HG03159 (cell line): ENCODE measurements around the gene ITGAX.

ENCODE experiments used
- ATAC-seq: cut with Tn5 transposase; IDR thresholded peaks from one replicate; pipeline ENCODE4 v1.9.1; 2021; ENCODE audit warnings: mild to moderate bottlenecking, moderate library complexity; ENCODE audit not compliant: unreplicated experiment

Gene ITGAX

DNA sequence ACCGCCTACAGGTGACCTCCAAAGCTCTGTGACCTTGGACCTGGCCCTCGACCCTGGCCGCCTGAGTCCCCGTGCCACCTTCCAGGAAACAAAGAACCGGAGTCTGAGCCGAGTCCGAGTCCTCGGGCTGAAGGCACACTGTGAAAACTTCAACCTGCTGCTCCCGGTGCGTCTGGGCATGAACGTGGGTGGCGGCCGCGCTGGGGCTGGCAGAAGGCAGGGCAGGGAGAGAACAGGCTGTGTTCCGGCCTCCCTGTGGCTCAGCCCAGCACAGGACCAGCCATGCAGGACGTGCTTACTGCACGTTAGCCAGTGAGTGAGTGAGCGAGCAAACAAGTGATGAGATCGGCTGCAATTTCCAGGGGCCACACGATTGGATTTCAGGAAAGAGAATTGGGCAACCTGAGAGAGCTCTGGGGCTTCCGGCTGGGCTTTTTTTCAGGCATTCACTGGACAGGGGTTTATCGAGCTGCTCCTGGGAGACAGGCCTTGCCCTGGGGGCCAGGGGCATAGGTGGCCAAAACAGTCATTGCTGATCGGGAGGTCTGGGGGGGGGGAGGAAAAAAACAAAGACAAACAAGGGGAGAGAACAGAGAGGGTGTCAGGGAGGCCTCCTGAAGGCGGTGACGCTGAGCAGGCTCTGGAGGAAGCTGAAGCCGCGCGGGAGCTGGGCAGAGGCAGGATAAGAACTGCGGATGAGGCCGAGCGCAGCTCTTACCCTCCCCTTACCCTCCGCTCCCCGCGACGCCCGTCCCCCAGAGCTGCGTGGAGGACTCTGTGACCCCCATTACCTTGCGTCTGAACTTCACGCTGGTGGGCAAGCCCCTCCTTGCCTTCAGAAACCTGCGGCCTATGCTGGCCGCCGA, 16.9 kb downstream of the ITGAX start:
- no peak for ATAC-seq

DNA sequence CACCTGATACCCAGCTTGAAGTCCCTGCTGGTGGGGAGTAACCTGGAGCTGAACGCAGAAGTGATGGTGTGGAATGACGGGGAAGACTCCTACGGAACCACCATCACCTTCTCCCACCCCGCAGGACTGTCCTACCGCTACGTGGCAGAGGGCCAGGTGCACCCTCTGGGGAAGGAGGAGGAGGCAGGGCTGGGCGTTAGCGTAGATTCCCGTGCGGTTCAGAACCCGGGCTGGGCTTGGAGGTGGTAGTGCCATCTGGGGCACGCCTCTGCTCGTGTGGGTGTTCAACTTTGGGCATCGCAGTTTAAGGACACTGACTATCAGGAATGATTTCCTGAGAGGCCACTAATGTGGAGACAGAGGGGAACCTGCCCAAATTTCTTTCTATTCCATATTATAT, 18.3 kb downstream of the ITGAX start:
- no peak for ATAC-seq

DNA sequence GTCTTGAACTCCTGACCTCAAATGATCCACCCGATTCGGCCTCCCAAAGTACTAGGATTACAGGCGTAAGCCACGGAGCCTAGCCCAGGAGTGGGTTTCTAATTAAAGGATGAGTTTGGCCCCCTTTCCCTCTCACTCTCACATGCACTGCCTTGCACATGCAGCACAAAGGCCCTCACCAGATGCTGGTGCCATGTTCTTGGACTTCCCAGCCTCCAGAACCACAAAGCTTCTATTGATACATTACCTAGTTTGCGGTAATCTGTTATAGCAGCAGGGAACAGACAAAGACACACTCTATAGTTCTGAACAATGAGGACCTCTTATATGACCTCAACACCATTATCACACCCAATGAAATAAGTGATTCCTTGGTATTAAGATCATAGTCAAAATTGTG, 20.3 kb downstream of the ITGAX start:
- ATAC-seq: no peak

DNA sequence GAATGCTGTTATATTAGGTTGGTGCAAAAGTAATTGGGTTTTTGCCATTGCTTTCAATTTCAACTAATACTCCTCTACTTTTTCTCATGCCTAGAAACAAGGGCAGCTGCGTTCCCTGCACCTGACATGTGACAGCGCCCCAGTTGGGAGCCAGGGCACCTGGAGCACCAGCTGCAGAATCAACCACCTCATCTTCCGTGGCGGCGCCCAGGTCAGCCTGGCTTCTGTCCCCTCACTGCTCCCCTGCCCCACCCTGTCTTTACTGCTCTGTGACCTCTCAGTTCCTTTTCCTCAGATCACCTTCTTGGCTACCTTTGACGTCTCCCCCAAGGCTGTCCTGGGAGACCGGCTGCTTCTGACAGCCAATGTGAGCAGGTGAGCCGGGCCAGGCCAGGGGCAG, 21.7 kb downstream of the ITGAX start:
- ATAC-seq: no peak

DNA sequence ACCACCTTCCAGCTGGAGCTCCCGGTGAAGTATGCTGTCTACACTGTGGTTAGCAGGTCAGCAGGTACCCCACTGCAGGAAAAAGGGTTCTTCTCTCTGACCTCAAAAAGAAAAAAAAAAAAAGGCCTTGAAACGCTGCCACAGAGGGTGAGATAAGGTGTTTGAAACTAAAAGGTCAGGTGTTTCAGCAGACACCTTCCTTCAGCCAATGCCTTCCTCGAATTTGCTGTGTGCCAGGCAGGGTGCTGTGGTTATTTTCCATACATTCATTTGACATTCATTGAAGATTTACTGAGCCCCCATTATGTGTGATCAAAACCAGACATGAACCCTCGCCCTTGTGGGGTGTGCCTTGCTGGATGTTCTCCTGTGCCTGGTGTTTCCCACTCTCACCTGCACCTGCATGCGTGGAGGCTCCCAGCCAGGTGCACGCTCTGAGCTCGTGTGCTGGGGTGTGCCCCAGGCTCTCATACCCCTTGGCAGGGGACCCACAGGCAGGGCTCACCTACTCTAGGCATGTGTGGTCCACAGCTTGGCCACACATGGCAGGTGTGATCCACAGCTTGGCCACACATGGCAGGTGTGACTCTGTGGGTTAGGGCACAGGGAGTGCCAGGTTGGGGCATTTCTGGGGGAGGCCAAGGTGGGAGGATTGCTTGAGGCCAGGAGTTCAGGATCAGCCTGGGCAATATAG, 22.4 kb downstream of the ITGAX start:
- no peak for ATAC-seq

DNA sequence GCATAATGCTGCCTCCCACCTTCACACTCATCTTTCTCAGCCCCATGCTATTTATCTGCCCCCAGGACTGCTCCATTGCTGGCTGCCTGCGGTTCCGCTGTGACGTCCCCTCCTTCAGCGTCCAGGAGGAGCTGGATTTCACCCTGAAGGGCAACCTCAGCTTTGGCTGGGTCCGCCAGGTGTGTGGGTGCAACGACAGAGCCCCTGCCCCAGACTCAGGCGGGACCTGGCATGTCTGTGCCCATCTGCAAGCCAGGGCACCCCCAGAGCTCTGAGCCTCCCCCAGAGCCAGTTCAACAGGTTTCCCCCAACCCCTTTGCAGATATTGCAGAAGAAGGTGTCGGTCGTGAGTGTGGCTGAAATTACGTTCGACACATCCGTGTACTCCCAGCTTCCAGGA, 25.2 kb downstream of the ITGAX start:
- no peak for ATAC-seq

DNA sequence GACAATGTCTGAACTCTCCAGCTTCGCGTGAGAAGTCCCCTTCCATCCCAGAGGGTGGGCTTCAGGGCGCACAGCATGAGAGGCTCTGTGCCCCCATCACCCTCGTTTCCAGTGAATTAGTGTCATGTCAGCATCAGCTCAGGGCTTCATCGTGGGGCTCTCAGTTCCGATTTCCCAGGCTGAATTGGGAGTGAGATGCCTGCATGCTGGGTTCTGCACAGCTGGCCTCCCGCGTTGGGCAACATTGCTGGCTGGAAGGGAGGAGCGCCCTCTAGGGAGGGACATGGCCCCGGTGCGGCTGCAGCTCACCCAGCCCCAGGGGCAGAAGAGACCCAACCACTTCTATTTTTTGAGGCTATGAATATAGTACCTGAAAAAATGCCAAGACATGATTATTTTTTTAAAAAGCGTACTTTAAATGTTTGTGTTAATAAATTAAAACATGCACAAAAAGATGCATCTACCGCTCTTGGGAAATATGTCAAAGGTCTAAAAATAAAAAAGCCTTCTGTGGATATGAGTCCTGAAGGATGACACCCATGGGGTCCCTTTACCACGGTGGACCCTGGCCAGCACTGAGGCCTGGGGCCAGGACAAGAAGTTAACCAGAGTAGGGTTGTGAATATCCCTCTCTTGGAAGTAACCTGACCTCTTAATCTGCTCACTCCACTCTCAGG, 27.6 kb downstream of the ITGAX start:
- ATAC-seq: no peak

DNA sequence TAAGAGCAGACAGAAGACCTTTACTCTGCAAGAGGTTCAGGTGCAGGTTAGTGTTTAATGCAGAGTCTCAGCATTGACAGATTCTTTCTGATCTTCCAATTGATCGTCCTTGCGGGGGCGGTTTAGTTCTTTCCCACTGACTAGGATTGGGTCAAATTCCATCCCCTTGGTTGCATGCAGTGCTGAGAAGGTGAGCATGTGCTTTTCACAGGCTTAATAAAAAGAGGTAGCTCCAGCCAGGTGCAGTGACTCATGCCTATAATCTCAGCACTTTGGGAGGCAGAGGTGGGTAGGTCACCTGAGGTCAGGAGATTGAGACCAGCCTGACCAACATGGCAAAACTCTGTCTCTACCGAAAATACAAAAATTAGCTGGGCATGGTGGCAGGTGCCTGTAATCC, 30.7 kb downstream of the ITGAX start:
- no peak for ATAC-seq

DNA sequence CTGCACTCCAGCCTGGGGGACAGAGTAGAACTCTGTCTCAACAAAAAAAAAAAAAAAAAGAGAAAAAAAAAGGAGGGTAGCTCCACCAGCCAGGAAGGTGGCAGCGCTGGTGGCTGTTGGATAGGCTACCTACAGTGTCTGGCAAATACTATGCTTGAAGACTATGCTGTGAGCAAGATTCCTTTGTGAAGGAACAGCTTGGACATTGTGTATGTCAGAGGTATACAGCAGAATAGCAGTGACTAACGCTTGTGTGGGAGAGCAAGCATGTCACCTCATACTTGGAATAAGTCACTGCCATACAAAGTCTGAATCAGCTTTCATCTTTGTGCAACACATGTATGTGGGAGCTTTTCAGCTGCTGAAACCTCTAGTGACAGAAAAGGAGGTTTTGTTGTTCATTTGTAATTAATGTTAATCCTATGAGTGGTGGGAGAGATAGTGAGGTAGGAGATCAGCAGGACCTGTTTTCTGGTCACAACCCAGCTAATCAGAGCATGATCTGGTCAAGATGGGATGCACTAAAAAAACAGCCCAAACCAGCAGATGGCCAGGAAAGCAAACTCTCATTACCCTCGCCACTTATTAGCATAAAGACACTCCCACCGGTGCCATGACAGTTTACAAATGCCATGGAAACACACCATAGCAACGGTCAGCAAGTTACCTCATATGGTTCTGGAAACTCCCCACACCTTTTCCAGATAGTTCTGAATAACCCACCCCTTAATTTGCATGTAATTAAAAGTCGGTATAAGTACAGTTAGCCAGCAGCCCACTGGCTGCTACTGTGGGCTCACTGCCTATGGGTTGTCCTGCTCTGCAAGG, 31.4 kb downstream of the ITGAX start:
- ATAC-seq: no peak

DNA sequence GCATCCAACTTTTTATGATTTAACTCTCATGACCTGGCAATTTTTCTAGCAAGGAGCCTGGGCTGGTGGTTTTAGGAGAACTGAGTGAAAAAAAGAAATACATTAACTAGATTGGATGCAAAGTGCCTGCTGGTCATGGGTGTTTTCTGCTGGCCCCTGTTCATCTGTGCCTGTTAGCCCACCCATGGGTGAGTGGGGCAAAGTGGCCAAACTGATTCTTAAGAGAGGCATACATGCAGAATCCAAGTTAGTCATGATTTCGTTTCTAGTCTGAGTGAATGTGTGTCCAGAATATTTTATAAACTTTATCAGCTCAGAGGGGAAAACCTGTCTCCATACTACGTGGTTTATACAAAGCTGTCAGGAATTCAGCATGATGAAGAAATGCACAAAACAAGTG, 33.6 kb downstream of the ITGAX start:
- ATAC-seq: no peak

DNA sequence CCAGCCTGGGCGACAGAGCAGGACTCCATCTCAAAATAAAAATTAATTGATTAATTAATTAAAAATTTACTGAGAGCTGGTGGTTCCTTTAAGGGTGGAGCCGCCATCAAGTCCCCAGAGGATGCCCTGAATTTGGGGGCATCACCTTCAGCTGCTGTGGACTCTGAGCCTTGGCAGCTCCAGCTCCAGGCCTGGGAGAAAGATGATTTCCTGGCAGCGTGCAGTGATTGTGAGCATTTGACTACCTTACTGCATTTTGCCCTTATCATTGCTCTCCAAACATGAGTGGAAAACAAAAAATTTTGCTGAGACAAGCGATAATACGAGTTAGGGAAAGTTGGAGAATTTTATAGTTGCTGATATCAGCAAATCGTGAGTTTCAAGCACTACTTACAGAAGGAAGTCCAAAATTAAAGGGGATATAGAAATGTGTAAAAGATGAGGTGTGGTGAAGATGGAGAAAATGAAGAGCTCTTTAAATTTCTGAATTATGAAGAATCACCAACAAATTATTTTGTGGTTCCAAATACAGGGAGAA, 35.6 kb downstream of the ITGAX start:
- ATAC-seq: no peak

DNA sequence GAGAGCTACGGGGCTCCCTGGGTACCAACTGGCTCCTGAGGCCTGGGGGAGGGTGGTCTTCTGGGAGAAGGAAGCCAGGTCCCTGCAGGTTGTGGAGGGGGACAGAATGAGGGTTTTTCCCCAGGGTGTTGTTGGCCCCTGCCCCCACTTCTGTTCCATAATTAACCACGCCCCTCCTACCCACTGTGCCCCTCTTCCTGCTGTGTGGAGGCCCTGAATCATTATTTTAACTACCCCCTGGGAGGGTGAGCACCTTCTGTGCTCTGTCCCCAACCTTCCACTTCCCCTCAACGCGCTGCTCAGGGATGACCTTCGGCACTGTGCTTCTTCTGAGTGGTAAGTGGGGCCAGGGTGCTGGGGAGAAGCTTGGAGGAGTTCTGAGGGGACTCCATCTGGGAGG, 38.1 kb downstream of the ITGAX start, which contains the start of gene ITGAD:
TSS of gene ITGAD (plus strand) at position 280 of the 400 bp plus-strand sequence. CDS start at position 306, 26 bp downstream.
- ATAC-seq: no peak

DNA sequence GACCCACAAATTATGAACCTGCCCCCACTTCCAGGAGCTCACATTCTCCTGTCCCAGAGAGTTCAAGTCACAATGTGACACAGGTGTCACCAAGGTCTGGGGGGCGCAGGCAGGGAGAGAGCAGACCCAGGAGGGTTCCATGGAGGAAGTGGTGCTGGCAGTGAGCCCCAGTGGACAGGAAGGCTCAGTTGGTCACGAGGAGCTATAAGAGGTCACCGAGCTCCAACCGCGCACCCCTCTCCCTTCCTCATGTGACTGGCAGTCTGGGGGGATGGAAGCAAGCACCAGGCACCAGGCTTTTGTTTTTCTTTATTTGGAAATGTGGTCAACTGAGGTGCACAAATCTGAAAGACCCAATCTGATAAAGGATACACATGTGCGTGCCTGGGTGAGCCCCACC, 40.7 kb downstream of the ITGAX start:
- ATAC-seq: no peak

DNA sequence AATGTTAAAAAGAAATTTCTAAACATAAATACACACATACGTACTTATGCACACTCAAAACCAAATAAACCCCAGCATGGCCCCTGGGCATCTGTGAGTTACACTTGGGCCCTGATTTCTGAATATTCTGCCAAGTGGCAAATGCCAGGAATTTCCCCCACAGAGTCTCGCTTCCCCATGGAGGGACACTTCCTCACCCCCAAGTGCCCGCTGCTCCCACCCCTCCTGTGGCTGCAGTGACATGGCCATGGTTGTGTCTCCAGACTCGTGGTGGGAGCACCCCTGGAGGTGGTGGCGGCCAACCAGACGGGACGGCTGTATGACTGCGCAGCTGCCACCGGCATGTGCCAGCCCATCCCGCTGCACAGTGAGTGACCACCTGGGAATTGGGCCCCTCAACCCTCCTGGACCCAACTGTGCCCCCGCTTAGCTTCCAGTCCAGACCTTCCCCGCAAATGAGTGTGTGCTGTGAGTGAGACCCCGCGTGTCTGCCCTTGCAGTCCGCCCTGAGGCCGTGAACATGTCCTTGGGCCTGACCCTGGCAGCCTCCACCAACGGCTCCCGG, 42.2 kb downstream of the ITGAX start:
- ATAC-seq: no peak

DNA sequence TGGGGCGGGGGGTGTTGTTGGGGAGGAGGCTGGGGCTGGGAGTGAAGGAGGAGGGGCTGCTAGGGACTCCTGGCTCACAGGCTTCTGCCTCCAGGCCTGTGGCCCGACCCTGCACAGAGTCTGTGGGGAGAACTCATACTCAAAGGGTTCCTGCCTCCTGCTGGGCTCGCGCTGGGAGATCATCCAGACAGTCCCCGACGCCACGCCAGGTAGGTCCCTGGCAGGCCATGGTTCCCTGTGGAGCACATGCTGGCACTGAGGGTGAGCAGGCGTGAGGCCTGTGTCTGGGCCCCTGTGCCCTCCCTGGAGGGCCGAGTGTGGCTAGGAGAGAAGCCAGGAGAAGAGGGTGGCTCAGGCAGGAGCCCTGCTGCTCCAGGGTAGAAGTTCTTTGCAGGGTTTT, 42.7 kb downstream of the ITGAX start:
- ATAC-seq: no peak

DNA sequence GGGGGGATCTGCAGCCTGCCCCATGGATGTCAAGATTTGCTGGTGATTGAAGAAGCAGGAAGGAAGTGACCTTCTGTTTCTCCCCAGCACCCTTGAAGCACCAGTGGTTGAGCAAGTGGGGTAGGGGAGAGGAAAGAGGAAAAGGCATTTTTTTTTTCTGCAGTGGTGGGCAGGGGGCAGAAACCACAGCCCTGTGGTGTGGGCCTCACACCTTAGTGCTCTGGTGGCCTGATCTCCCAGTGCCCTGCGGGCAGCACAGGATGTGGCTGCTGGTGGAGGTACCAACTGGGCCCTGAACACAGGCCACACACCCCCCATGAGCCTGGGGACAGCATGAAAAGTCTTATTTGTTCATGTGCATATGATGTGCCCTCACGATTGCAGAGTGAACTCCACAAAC, 45.2 kb downstream of the ITGAX start:
- no peak for ATAC-seq

DNA sequence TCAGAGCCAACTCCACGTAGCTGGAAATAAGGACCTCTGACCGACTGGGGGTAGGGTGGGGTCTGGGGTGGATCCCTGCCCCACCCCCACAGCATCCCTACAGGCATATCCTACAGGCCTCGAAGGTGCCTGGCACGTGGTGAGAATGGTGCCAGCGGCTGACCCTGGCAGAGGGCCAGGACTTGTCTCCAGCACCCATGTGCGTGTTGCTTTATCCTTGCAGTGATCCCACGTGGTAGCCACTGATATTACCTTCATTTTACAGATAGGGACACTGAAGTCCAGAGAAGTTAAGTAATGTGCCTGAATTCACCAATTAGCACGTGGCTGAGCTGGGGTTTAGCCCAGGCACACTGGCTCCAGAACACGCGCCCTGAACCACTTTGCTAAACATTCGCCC, 46.5 kb downstream of the ITGAX start:
- no peak for ATAC-seq

DNA sequence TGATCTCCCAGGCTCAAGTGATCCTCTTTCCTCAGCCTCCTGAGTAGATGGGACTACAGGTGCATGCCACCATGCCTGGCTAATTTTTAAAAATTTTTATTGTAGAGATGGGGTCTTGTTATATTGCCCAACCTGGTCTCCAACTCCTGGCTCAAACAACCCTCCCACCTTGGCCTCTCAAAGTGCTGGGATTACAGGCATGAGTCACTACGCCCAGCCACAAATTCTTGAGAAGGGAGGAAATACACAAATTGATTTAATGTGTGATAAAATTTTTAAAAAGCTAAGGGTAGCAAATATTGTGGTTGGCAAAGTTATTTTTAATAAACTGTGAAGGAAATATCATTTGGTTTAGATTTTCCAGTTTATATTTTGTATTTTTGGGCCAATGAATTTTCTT, 47.7 kb downstream of the ITGAX start:
- no peak for ATAC-seq

DNA sequence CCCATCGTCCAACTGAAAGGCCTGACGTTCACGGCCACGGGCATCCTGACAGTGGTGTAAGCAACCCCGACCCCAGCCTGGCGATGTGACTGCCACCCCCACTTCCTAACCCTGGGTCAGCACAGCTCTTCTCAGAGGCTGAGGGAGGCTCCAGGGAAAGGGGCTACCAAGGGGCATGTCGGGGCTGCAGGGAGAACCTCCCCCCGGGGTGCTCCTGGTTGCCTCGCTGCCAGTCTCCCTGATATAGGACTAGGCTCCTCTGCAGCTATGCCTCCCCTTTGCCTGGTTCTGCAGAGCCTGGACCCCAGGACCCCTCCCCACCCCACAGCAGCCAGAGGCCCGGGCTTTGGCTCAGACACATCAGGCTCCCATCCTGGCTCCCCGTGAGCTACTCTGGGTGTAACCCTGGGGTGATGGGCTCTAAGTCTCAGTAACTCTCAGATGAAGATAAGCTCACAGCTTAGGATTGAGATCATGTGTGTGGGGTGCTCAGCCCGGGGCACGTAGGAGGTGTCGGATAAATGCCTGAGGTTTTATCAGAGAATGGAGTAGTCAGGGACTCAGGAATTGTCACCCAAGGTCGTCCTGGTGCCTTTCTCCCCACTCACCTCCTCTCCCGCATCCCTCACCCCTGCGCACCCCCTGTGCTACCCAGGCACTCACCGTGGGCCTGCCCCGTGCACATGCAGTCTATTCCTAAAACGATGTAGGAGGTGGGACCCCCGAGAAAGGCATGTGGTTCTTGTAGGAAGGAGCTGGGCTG, 48.8 kb downstream of the ITGAX start:
- no peak for ATAC-seq
